ENCODE measurements around the gene POLE.

GRCh38 chr12:132717531-132718387 is 30.6 kb upstream of the POLE start:
- TF ChIP-seq CTCF (IDR thresholded peaks at IDR 0.05), result no peak
- TF ChIP-seq POLR2A (IDR thresholded peaks at IDR 0.05), result no peak

Data from body of pancreas (tissue), 4 donors.